GM21515 (cell line): ENCODE results near the gene P2RX7.
"Not testable (repeated sequence)": the region's sequence is repeated elsewhere in the genome, so short reads cannot be mapped to it uniquely, and the experiment has no call there.

ENCODE experiments used
- ATAC-seq: cut with Tn5 transposase; IDR thresholded peaks from one replicate; pipeline ENCODE4 v1.9.1; 2021; ENCODE audit not compliant: unreplicated experiment

P2RX7 gene

GRCh38 chr12:121133838-121134237, 1.2 kb downstream of the P2RX7 start:
- ATAC-seq = no peak

GRCh38 chr12:121135320-121135719, 2.6 kb downstream of the P2RX7 start:
- no peak for ATAC-seq

DNA sequence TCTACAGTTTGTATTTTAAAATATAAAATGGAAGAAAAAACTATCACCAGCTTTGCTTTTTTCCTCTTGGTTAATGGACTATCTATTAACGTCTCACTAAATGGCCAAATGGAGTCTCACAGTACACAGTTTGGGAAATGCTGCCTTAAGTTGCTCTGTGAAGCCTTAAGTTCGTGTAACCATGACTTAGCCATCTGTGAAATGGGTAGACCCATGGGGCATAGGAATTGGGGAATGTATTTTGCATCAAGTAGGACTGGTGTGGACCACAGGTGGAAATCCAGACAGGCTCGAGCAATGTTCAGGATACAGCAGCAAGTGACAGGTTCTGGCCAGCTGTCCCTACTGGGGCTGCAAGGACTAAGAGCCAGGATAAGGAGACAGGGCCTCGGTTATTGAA, 4.8 kb downstream of the P2RX7 start:
- no peak for ATAC-seq

- ATAC-seq = no peak
Observed at GRCh38 chr12:121138284-121138683, 5.6 kb downstream of the P2RX7 start.

DNA sequence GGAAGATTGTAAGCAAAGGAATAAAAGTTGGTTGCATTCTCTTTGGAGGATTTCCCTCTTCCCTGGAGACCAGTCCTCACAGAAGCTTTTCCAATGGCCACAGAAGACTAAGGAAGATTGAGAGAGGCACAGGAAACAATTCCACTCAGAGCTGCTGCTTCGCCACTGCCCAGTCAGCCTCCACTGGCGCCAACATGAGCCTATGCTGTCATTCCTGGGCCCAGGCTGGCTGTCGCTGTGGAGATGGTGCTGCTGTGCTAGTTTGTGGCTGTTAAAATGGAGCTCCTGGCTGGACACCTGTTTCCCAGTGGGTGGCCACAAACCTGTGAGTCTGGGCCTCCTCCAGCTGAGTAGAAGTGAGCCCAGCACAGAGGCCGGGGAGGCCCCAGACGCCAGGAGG, 6.6 kb downstream of the P2RX7 start:
- no peak for ATAC-seq

- no peak for ATAC-seq
Observed at GRCh38 chr12:121142171-121142950, 9.7 kb downstream of the P2RX7 start.

DNA sequence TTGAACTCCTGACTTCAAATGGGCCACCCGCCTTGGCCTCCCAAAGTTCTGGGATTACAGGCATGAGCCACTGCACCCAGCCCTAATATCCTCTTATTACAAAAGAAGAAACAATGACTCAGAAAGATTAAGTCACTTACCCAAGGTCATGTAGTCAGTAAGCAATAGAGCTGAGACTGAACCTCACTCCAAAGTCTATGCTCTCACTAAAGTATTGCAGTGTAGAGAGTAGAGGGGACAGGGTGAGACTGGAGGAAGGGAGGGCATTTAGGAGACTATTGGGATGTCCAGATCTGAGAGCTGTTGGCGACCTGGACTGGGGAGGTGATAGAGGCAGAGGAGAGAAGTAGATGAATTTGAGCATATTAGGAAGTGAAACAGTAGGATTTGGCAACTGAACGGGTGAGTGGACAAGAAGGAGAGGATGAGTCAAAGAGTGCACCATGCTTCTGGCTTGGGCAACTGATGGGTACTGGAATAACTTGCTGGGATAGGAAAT, 11.8 kb downstream of the P2RX7 start:
- ATAC-seq = peak; percentile 15

DNA sequence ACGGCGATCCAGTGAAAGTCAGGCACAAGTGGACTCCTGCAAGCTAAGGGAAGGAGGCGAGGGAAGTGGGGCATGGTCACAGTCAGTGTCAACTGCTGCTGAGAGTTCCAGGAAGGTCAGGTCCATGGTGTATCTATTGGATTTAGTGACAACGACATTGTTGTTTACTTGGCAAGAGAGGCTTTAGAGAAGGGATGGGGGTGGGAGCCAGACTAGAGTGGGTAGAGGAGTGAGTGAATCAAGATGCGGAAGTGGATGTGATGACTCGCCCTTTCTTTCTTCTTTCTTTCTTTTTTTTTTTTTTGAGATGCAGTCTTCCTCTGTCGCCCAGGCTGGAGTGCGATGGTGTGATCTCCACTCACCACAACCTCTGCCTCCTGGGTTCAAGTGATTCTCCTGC, 12.5 kb downstream of the P2RX7 start:
- no peak for ATAC-seq

GRCh38 chr12:121149289-121149688, 16.6 kb downstream of the P2RX7 start:
- not testable (repeated sequence) for ATAC-seq

- ATAC-seq = no peak
Observed at GRCh38 chr12:121154793-121155375, 22.2 kb downstream of the P2RX7 start.

DNA sequence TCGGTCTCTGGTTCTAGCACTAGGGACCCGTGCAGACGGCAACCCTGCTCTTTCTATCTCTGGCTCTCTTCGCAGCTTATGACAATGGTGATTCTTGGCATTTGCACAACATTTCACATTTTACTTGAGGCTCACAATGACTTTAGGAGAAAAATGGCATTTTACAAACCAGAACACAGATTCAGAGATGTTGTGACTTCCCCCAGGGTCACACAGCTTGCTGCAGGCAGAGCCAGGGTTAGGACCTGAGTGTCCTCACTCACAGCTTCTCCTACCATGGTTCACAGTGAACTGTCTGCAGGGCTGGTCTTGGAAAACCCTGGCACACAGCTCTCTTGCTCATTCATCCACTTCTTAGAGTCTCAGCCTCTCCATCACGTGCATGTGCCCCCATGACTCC, 23.7 kb downstream of the P2RX7 start:
- no peak for ATAC-seq

- no peak for ATAC-seq
Observed at GRCh38 chr12:121158085-121158484, 25.4 kb downstream of the P2RX7 start.

DNA sequence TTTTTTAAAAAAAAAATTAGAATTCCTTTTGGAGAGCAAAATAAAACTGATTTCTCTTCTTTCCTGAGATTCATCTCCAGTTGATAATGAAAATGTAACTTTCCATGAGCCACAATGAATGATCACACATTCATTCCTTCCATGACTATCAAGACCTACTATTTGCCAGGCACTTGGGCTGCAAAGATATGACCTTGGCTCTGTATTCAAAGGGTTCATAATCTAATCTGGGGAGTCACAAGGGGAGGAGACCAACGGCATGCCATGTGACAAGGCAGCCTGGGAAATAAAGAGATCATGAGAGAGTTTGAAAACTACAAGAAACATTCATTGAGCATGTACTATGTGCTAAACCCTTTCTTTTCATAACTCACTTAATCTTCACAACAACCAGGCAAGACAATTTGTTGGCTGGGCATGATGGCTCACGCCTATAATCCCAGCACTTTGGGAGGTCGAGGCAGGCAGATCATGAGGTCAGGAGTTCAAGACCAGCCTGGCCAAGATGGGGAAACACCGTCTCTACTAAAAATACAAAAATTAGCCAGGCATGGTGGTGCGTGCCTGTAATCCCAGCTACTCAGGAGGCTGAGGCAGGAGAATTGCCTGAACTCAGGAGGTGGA, 26.2 kb downstream of the P2RX7 start:
- not testable (repeated sequence) for ATAC-seq

DNA sequence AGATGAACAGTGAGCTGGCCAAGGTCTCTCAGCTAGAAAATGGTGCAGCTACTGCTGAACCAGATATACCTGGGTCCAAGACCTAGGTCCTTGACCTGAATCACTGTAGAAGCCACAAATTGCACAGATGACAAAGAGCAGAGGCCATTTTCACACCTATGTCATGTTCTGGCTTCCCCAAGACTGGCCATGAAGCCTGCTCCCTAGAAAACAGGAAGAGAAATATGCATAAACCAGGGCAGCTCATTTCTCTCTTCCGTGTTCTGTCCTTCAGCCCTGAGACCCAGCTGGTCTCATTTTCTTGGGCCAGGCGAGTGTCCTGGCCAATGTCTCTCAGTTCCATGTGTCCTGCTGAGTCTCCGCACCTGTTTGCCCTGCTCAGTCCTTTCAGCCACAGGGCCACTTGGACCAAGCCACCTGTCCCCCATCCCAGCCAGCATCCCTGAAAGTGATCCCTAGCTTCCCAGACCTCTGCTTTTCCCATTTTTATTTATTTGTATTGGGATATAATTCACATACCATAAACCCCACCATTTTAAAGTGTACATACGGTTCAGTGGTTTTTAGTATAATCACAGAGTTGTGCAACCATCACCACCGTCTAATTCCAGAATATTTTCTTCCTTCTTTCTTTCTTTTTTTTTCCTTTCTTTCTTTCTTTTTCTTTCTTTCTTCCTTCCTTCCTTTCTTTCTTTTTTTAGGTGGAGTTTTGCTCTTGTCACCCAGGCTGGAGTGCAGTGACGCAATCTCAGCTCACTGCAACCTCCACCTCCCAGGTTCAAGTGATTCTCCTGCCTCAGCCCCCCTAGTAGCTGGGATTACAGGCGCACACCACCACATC, 27.0 kb downstream of the P2RX7 start:
- ATAC-seq = no peak

- no peak for ATAC-seq
Observed at GRCh38 chr12:121162384-121162783, 29.7 kb downstream of the P2RX7 start.

- no peak for ATAC-seq
Observed at GRCh38 chr12:121162985-121163384, 30.3 kb downstream of the P2RX7 start.

DNA sequence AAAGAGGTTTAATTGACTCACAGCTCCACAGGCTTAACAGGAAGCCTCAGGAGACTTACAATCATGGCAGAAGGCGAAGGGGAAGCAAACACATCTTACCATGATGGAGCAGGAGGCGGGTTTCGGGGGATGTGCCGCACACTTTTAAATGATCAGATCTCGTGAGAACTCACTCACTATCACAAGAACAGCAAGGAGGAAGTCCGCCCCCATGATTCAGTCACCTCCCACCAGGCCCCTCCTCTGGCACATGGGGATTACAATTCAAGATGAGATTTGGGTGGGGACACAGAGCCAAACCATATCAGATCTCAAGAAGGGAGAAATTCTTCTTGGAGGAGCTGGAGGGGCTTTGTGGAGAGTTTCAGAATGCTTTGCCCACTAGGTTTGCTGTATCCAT, 32.2 kb downstream of the P2RX7 start:
- not testable (repeated sequence) for ATAC-seq

- no peak for ATAC-seq
Observed at GRCh38 chr12:121165316-121165715, 32.6 kb downstream of the P2RX7 start.

GRCh38 chr12:121166356-121166755, 33.7 kb downstream of the P2RX7 start:
- no peak for ATAC-seq

- ATAC-seq = no peak
Observed at GRCh38 chr12:121167232-121167820, 34.6 kb downstream of the P2RX7 start.

DNA sequence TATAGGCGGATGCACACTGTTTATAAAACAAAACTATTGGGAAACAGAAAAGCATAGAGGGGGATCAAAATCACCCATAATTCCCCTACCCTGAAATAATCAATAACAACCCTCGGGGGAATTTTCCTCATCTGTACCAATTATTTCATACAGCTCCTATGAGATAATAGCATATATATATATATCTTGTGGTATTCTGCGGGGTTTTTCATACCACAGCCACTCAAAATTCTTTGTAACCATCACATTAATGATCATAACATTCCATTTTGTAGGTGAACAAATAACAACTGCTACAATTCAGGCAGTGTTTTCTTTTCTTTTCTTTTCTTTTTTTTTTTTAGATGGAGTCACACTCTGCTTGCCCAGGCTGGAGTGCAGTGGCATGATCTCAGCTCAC, 35.3 kb downstream of the P2RX7 start:
- no peak for ATAC-seq
